ENCODE results near the gene PCLO. TPM values are rescaled to one million over a fixed set of nuclear protein-coding genes. Genes with fewer than 3 reads are reported as not detected.

The PCLO gene
- total RNA-seq, 1 experiment from 2014 or later: 3.0 TPM

DNA sequence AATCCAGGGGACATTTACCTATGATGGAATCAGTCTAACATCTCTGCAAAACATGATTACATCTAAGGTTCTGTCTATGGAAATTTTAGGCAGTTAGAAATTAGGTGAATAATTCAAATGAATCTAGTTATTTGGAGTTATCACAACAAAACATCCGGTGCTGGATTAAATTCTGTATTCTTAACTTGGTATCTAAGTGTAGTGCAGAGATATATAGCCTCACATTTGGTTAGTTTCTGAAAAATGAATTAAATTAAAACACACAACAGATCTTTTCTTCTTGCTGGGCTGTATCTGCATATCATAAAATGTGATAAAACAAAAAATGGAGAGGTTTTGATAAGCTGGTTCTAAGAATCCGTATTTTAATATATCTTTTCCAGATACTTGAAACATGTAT lies 354.1 kb downstream of the PCLO start:
- ATAC-seq: no peak
- Mint-ChIP-seq H3K27me3 (ENCODE audit: low read depth) (no peaks in the 10 kb centered on the region), H3K4me1 (peaks cover 21% of the 10 kb centered on the region), H3K36me3 (no peaks in the 10 kb centered on the region), H3K27ac (no peak overlapping the region), H3K4me3 (no peak overlapping the region), H3K9me3 (no peaks in the 10 kb centered on the region)
- POLR2A ChIA-PET: no interaction called here
- CTCF ChIA-PET: interaction anchor here (0.6 kb wide), 1 partner anchor 753 kb away, joined by 3 read pairs; no protein-coding TSS in a partner anchor
- TF ChIP-seq NFE2L1 (CRISPR knock-in tag; IDR thresholded peaks at IDR 0.05) (no peak), MYBL2 (CRISPR knock-in tag; IDR thresholded peaks at IDR 0.05) (no peak), NFYB (CRISPR knock-in tag; conservative IDR thresholded peaks at IDR 0.05; ENCODE audit: low read depth) (no peak), ETV6 (CRISPR knock-in tag; IDR thresholded peaks at IDR 0.05) (no peak), ZNF671 (CRISPR knock-in tag; IDR thresholded peaks at IDR 0.05) (no peak), NR1H2 (CRISPR knock-in tag; IDR thresholded peaks at IDR 0.05) (no peak), ZNF396 (CRISPR knock-in tag; IDR thresholded peaks at IDR 0.05; ENCODE audit: borderline replicate concordance) (no peak), ZBTB21 (CRISPR knock-in tag; IDR thresholded peaks at IDR 0.05; ENCODE audit: borderline replicate concordance) (no peak), NFATC4 (CRISPR knock-in tag; IDR thresholded peaks at IDR 0.05) (no peak), JUN (CRISPR knock-in tag; IDR thresholded peaks at IDR 0.05) (no peak), ZNF232 (CRISPR knock-in tag; IDR thresholded peaks at IDR 0.05) (no peak), FOXP1 (CRISPR knock-in tag; IDR thresholded peaks at IDR 0.05; ENCODE audit: borderline replicate concordance) (no peak), GTF2I (CRISPR knock-in tag; conservative IDR thresholded peaks at IDR 0.05) (no peak), CREM (CRISPR knock-in tag; IDR thresholded peaks at IDR 0.05) (no peak)
- TF ChIP-seq, protein P1, sequence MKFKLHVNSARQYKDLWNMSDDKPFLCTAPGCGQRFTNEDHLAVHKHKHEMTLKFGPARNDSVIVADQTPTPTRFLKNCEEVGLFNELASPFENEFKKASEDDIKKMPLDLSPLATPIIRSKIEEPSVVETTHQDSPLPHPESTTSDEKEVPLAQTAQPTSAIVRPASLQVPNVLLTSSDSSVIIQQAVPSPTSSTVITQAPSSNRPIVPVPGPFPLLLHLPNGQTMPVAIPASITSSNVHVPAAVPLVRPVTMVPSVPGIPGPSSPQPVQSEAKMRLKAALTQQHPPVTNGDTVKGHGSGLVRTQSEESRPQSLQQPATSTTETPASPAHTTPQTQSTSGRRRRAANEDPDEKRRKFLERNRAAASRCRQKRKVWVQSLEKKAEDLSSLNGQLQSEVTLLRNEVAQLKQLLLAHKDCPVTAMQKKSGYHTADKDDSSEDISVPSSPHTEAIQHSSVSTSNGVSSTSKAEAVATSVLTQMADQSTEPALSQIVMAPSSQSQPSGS (CRISPR knock-in tag; IDR thresholded peaks at IDR 0.05; ENCODE audit: borderline replicate concordance, low read depth): no peak
- TF ChIP-seq, protein P2, sequence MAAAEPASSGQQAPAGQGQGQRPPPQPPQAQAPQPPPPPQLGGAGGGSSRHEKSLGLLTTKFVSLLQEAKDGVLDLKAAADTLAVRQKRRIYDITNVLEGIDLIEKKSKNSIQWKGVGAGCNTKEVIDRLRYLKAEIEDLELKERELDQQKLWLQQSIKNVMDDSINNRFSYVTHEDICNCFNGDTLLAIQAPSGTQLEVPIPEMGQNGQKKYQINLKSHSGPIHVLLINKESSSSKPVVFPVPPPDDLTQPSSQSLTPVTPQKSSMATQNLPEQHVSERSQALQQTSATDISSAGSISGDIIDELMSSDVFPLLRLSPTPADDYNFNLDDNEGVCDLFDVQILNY (CRISPR knock-in tag; IDR thresholded peaks at IDR 0.05): no peak
- TF ChIP-seq, protein P3, sequence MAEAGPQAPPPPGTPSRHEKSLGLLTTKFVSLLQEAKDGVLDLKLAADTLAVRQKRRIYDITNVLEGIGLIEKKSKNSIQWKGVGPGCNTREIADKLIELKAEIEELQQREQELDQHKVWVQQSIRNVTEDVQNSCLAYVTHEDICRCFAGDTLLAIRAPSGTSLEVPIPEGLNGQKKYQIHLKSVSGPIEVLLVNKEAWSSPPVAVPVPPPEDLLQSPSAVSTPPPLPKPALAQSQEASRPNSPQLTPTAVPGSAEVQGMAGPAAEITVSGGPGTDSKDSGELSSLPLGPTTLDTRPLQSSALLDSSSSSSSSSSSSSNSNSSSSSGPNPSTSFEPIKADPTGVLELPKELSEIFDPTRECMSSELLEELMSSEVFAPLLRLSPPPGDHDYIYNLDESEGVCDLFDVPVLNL (CRISPR knock-in tag; IDR thresholded peaks at IDR 0.05; ENCODE audit: borderline replicate concordance, low read depth): no peak
- no peak for DNase-seq (ENCODE audit: low spot score)

DNA sequence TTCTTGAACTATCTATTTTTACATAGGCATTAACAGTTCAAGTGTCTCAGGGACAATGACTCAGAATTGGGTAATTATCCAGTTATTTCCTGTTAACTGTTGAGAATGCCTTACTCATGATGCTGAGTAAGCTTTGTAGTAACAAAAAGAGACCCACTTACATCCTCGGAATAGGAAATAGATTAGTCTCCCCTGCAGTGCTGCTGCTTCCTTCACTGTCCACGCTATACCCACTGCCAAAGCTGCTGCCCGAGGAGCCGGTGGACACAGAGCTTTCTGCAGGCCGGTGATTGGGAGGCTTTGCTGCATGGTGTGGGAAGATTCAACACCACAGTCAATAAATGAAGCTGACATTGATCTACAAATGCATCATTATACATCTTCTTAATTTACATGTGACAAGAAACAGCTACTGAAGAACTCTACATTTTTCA lies 357.1 kb downstream of the PCLO start:
- CTCF ChIA-PET: no interaction called here
- peaks cover 21% of the 10 kb centered on the region for H3K4me1 Mint-ChIP-seq
- H3K27ac Mint-ChIP-seq: no peak overlapping the region
- POLR2A ChIA-PET: interaction anchor here (0.5 kb wide), 1 partner anchor 271 kb away, joined by 4 read pairs; no protein-coding TSS in a partner anchor
- no peak for DNase-seq (ENCODE audit: low spot score)
- H3K27me3 Mint-ChIP-seq (ENCODE audit: low read depth): no peaks in the 10 kb centered on the region
- no peaks in the 10 kb centered on the region for H3K9me3 Mint-ChIP-seq
- no peaks in the 10 kb centered on the region for H3K36me3 Mint-ChIP-seq
- peak; percentile 71 for ATAC-seq
- H3K4me3 Mint-ChIP-seq: no peak overlapping the region
- TF ChIP-seq, protein P4, sequence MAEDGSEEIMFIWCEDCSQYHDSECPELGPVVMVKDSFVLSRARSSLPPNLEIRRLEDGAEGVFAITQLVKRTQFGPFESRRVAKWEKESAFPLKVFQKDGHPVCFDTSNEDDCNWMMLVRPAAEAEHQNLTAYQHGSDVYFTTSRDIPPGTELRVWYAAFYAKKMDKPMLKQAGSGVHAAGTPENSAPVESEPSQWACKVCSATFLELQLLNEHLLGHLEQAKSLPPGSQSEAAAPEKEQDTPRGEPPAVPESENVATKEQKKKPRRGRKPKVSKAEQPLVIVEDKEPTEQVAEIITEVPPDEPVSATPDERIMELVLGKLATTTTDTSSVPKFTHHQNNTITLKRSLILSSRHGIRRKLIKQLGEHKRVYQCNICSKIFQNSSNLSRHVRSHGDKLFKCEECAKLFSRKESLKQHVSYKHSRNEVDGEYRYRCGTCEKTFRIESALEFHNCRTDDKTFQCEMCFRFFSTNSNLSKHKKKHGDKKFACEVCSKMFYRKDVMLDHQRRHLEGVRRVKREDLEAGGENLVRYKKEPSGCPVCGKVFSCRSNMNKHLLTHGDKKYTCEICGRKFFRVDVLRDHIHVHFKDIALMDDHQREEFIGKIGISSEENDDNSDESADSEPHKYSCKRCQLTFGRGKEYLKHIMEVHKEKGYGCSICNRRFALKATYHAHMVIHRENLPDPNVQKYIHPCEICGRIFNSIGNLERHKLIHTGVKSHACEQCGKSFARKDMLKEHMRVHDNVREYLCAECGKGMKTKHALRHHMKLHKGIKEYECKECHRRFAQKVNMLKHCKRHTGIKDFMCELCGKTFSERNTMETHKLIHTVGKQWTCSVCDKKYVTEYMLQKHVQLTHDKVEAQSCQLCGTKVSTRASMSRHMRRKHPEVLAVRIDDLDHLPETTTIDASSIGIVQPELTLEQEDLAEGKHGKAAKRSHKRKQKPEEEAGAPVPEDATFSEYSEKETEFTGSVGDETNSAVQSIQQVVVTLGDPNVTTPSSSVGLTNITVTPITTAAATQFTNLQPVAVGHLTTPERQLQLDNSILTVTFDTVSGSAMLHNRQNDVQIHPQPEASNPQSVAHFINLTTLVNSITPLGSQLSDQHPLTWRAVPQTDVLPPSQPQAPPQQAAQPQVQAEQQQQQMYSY (CRISPR knock-in tag; IDR thresholded peaks at IDR 0.05): no peak
- TF ChIP-seq JAZF1 (CRISPR knock-in tag; IDR thresholded peaks at IDR 0.05) (no peak), NFYB (CRISPR knock-in tag; conservative IDR thresholded peaks at IDR 0.05; ENCODE audit: low read depth) (no peak), OVOL2 (CRISPR knock-in tag; IDR thresholded peaks at IDR 0.05; ENCODE audit: borderline replicate concordance) (no peak), TP53 (CRISPR knock-in tag; IDR thresholded peaks at IDR 0.05) (no peak), CDX4 (CRISPR knock-in tag; IDR thresholded peaks at IDR 0.05; ENCODE audit: borderline replicate concordance) (no peak), IRF1 (CRISPR knock-in tag; IDR thresholded peaks at IDR 0.05) (no peak), SP1 (CRISPR knock-in tag; conservative IDR thresholded peaks at IDR 0.05) (no peak)
- TF ChIP-seq, protein P5, sequence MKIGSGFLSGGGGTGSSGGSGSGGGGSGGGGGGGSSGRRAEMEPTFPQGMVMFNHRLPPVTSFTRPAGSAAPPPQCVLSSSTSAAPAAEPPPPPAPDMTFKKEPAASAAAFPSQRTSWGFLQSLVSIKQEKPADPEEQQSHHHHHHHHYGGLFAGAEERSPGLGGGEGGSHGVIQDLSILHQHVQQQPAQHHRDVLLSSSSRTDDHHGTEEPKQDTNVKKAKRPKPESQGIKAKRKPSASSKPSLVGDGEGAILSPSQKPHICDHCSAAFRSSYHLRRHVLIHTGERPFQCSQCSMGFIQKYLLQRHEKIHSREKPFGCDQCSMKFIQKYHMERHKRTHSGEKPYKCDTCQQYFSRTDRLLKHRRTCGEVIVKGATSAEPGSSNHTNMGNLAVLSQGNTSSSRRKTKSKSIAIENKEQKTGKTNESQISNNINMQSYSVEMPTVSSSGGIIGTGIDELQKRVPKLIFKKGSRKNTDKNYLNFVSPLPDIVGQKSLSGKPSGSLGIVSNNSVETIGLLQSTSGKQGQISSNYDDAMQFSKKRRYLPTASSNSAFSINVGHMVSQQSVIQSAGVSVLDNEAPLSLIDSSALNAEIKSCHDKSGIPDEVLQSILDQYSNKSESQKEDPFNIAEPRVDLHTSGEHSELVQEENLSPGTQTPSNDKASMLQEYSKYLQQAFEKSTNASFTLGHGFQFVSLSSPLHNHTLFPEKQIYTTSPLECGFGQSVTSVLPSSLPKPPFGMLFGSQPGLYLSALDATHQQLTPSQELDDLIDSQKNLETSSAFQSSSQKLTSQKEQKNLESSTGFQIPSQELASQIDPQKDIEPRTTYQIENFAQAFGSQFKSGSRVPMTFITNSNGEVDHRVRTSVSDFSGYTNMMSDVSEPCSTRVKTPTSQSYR (CRISPR knock-in tag; IDR thresholded peaks at IDR 0.05): no peak
- TF ChIP-seq, protein P6, sequence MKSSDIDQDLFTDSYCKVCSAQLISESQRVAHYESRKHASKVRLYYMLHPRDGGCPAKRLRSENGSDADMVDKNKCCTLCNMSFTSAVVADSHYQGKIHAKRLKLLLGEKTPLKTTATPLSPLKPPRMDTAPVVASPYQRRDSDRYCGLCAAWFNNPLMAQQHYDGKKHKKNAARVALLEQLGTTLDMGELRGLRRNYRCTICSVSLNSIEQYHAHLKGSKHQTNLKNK (CRISPR knock-in tag; IDR thresholded peaks at IDR 0.05): no peak

Data from WTC11 (cell line).